Fibroblast of villous mesenchyme (primary cell): ENCODE measurements around the gene LRP5. TPM values are rescaled to one million over a fixed set of nuclear protein-coding genes. Genes with fewer than 3 reads are reported as not detected.

ENCODE experiments used
- DNase-seq: peaks from one replicate; pipeline ENCODE4 v3.0.0-alpha.2; 2010; ENCODE audit warnings: low read depth
- H3K4me3 ChIP-seq: 2 replicates; pipeline ENCODE4 v1.5.1; 2011; ENCODE audit warnings: low read depth, mild to moderate bottlenecking, low read length
- total RNA-seq: library from RNA; depleted of rRNA; stranded (reverse); fragments of >200 nt; gene quantifications from 2 replicates; pipeline ENCODE4 v1.2.3, GENCODE V29; 2012
- TF ChIP-seq, protein P1 (sequence below): IDR thresholded peaks from 2 replicates; pipeline ENCODE4 v1.5.1; 2012; ENCODE audit warnings: low read depth, mild to moderate bottlenecking, low read length; ENCODE audit not compliant: insufficient read depth

The LRP5 gene
- total RNA-seq, 1 donor, result 31.5 TPM

GRCh38 chr11:68362801-68363379 lies 50.5 kb downstream of the LRP5 start:
- no peak for DNase-seq
- TF ChIP-seq, protein P1, sequence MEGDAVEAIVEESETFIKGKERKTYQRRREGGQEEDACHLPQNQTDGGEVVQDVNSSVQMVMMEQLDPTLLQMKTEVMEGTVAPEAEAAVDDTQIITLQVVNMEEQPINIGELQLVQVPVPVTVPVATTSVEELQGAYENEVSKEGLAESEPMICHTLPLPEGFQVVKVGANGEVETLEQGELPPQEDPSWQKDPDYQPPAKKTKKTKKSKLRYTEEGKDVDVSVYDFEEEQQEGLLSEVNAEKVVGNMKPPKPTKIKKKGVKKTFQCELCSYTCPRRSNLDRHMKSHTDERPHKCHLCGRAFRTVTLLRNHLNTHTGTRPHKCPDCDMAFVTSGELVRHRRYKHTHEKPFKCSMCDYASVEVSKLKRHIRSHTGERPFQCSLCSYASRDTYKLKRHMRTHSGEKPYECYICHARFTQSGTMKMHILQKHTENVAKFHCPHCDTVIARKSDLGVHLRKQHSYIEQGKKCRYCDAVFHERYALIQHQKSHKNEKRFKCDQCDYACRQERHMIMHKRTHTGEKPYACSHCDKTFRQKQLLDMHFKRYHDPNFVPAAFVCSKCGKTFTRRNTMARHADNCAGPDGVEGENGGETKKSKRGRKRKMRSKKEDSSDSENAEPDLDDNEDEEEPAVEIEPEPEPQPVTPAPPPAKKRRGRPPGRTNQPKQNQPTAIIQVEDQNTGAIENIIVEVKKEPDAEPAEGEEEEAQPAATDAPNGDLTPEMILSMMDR, result no peak
- no peak overlapping the region for H3K4me3 ChIP-seq

- no peak overlapping the region for H3K4me3 ChIP-seq
- TF ChIP-seq, protein P1, result no peak
- no peak for DNase-seq
Observed at GRCh38 chr11:68363776-68364175, 51.4 kb downstream of the LRP5 start.

- TF ChIP-seq, protein P1, result no peak
- DNase-seq, result no peak
- H3K4me3 ChIP-seq, result no peak overlapping the region
Observed at GRCh38 chr11:68364581-68364980, 52.2 kb downstream of the LRP5 start.

DNA sequence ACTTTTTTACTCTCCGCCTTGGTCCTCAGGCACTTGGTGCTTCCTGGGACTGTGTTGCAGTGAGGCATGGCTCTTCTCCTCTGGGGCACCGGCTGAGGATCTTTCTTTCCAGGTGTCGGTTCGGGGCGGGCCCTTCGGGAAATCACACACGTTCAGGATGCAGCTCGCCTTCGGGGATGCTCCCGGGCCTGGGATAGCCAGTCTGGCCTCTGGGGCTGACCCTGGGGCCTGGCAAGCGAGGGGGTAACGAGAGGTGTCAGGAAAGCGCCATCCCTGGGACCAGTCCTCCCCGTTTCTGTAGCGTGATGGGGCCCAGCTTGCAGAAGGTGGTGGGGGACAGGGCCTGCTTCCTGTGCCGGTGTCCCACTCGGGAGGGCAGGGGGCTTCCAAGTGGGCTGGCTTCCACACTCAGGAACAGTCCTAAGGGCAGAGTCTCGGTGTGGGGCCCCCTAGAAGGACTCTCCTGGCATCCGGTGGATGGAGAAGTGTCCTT lies 53.6 kb downstream of the LRP5 start:
- no peak overlapping the region for H3K4me3 ChIP-seq
- DNase-seq, result no peak
- TF ChIP-seq, protein P1, result no peak

DNA sequence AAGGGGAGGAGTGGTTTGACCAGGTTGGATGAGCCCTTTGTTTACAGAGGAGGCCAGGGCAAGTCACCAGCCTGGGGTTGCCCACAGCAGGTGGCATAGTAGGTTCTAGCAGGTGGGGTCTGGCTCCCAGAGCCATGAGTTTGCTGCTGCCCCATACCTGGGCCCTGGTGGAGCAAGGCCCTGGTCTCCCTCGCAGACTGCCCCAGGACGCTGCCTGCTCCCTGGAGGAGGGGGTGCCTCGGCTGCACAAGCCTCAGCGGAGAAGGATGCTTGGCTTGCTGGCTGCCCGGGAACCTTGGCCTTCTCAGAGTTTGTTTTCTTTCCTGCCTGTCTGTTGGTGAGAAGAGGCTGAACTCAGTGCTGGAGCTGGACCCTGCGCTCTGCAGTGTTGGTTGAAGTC lies 54.9 kb downstream of the LRP5 start:
- TF ChIP-seq, protein P1, result no peak
- no peak for DNase-seq

GRCh38 chr11:68369756-68370155 lies 57.4 kb downstream of the LRP5 start:
- H3K4me3 ChIP-seq, result no peak overlapping the region
- DNase-seq, result no peak
- TF ChIP-seq, protein P1, result no peak

More for the DNA sequence above, 54.9 kb downstream of the LRP5 start:
- no peak overlapping the region for H3K4me3 ChIP-seq
